ENCODE results near the gene BMPER.
A peak's percentile ranks its signal among the peaks of the same experiment; 100 is the strongest.

BMPER gene

GRCh38 chr7:33888166-33888565 is 17.2 kb upstream of the BMPER start:
- DNase-seq (ENCODE audit: low read depth), result no peak

DNA sequence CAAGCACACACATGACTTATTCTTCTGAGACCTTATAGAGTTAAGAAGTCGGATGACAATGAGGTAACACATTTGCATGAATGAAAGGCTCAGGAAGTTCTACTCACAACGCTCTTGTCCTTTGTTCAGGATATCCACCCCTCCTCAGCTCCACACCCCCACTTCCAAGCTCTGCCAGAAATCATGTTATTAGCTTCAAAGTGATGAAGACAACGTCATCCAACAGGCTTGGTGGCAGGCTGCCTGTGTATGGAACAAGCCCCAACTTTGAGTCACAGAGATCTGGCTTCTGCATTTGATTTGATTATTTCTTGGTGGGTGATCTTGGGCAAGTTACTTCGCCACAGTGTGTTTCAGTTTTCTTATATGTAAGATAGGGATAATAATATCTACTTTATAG is 12.4 kb upstream of the BMPER start:
- DNase-seq (ENCODE audit: low read depth), result no peak

DNA sequence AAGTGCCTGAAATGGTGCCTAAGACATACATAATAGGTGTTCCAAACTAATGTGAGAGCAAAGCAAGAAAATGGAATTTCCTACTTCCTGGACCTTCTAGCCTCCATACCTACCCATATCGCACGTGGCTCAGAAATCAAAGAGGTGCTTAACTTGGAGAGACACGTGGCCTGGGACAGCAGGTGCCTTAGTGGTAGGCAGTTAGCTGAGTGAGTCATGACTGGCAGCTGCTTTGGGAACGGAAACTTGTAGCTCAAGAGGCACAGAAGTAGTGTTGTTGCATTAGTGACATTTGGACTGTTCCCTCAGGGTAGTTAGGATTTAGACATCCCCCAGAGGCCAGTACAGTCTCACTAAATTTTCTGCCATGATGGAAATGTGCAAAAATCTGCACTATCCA is 12.0 kb upstream of the BMPER start:
- no peak for DNase-seq (ENCODE audit: low read depth)

GRCh38 chr7:33895025-33895804 is 10.1 kb upstream of the BMPER start:
- DNase-seq (ENCODE audit: low read depth), result peak; percentile 37

- DNase-seq (ENCODE audit: low read depth), result no peak
Measured at GRCh38 chr7:33900501-33900900, 4.8 kb upstream of the BMPER start.

DNA sequence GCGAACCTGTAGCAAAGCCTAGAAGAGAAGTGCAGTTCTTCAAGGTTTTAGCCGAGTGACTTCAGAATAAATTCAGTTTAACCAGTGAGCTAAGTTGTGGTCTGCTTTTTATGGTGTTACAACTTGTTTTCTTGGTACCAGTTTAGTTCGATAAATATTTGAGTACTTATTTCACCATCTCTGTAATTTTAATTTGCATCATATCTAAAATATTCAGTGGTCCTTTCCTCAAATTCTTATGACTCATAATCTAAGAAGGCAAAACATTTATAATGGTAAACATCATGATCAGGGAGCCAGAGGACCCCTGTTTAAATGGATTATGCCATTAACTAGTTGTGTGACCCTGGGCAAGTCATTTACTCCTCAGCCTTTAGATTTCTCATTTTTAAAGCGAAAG is 4.1 kb upstream of the BMPER start:
- no peak for DNase-seq (ENCODE audit: low read depth)

DNA sequence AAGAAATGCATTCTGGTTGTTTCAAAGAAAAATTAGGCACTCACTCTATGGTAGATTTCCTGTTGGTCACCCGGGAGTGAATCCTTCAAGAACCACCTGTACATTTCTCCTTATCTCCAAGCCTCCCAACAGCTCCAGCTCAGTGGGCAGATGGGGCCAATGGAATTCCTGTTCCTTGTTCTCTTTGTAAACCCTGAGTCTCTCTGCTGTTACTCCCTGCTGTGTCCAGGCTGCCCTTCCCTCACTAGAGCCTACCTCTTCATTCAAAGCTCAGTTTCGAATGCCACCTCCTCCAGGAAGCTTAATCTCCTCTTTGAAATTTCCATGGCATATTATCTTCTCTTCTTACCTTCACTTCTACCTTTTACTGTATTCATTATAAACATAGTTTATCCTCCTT is 3.5 kb upstream of the BMPER start:
- DNase-seq (ENCODE audit: low read depth), result no peak

DNA sequence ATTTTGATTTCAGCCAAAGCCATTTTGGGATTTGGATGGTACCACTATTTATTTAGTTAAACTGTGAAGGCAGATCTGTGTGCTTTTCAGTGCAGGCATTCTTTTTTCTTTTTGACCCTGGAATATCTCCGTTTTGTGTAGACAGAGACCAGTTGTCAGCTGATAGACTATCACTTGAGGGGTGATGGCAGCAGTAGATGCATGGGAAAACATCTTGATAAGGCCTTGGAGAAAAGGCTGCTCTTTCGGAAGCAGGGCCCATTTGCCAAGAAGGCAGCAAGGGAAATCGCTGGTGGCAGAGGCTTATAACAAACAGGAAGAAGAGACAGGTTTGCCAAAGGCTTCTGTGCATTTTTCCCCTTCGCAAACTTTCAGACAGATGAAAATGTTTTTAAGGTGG is 2.6 kb upstream of the BMPER start:
- DNase-seq (ENCODE audit: low read depth), result no peak

DNA sequence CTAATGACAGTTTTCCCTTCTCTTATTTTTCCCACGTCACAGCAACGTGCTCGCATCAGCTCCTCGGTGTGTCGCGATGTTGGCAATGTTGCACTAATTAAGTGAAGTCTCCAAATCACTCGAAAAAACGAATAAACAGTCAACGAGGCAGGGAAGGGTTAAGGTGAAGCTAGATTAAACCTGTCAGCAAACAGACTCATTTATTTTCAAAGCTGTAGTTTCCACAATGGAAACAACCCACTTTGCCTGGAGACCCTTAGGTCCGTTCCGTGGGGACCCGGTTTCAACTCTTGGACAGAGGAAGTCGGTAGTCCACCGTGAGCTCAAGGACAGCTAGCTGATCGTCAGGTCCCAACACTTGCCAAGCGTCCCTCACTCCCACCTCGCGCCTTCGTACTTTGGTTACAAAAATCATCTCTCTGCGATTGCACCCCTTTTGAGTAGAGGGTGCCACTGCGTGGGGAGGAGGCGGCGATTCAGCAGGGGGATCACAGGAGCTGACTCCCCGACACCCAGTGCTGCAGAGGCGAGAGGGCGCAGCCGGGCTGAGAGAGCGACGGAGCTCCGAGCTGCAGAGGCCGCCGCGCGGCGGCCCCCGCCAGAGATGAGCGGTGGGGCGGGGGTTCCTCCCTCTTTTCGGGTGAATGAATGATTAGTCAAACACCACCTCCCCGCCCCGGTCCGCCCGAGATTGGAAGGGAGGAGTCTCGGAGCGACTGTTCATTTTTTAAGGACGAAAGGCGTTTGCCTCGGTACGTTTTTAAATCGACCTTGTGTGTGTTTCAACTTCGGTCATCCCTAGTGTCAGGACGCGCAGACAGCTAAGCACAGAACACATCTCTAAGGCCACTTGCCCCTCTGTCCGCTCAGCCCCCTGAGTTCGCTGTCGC is 1.3 kb upstream of the BMPER start:
- no peak for DNase-seq (ENCODE audit: low read depth)

DNA sequence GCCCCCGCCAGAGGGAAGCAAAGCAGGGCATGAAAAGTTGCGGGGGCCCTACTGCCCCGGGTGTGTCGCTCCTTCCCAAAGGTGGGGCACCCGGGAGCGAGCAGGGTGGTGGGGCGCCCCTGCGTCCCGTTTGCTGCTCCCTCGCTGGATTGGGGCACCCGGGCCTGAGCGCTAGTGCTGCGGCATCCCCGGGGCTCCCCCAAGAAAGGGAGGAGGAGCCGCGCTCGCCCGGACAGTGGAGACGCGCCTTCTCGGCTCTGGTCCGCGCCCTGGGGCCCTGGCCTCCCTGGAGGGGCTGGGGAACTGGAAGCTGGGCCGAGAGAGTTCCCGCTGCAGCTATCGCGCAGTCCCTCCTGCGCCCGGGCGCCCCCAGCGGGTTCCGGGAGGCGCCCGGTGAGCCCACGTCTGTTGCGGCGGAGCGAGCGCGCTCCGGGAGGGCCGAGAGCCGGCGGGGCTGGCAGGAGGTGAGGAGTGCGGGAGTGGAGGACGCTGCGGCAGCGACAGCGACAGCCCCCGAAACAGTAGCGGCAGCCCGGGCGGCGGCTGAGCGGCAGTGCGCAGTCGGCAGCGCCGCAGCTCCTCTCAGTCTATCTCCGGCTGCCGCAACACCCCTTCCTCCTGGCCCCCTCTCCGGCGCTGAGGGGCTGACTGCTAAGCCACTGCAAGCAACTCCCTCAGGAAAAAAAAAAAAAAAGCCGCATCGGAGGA is 504 bp upstream of the BMPER start:
- DNase-seq (ENCODE audit: low read depth), result no peak

DNA sequence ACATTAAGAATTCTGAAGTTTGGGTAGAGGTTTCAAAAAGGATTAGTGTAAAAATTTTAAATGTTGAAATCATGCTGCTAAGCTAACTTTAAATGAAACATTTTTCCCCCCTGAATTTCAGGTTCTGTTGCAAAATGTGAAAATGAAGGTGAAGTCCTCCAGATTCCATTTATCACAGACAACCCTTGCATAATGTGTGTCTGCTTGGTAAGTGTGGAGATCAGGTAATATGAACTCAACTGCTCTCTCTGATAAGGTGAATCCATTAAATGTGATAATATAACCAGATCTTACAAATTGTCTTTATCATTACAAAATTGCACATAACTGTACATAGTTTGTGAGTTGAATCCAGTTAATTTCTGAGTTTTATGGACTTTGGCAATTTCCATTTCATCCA is 1.4 kb downstream of the BMPER start:
- no peak for DNase-seq (ENCODE audit: low read depth)

- DNase-seq (ENCODE audit: low read depth), result no peak
Measured at GRCh38 chr7:33907625-33908024, 2.3 kb downstream of the BMPER start.

- DNase-seq (ENCODE audit: low read depth), result no peak
Measured at GRCh38 chr7:33909318-33909717, 4.0 kb downstream of the BMPER start.

DNA sequence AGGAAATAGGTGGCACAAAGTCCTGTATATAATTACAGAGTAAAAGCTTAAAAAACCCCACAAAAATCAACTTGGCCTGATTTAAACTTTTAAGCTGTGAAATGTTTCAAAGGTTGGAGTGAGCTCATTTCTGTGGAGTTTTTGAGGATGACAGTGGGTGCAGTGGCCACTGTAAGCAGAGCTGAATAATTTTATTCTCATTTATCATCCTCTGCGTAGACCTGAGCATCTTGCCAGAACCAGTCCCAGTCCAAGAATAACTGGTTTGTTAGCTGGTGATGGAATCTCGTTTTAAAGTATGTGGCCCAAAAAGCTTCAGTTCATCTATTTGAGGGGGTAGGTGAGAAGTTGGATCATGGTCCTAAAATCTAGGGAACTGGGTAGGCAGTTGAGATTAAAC is 4.4 kb downstream of the BMPER start:
- DNase-seq (ENCODE audit: low read depth), result no peak

- DNase-seq (ENCODE audit: low read depth), result no peak
Measured at GRCh38 chr7:33910756-33911155, 5.4 kb downstream of the BMPER start.

DNA sequence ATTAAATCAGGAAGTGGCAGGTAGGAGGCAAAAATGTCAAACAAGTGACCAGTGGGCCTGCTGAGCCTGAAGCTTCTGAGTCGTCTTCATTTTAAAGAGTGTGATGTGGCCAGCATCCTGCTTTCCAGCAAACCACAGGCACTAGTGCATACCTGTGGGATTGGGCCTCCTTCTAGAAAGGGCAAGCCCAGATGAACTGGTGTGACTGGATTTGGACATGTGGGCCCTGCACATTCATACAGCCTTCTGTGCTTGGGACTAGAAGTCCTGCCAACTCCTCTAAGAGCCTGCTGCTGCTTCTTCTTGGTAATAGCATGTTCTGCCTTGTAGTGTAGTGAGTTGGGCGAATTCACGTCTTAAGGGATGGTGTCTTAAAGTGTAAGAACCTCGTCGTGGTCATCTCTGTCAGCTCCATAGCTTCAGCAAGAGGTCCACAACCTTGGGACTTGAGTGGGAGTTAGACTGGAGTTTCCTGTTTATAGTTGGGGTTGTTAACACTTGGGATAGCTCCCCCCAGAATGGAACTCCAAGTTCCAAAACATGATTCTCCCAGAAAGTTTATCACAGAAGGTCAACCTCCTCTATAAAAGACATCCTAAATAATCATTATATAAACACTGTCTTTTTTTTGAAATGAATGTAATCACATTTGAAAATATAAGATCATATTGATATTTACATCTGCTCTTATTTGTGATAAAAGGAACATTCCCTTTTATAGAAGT is 11.2 kb downstream of the BMPER start:
- no peak for DNase-seq (ENCODE audit: low read depth)

GRCh38 chr7:33917661-33918060 is 12.3 kb downstream of the BMPER start:
- DNase-seq (ENCODE audit: low read depth), result no peak

- no peak for DNase-seq (ENCODE audit: low read depth)
Measured at GRCh38 chr7:33918438-33919143, 13.3 kb downstream of the BMPER start.

- DNase-seq (ENCODE audit: low read depth), result no peak
Measured at GRCh38 chr7:33919449-33919848, 14.1 kb downstream of the BMPER start.

- no peak for DNase-seq (ENCODE audit: low read depth)
Measured at GRCh38 chr7:33921216-33921938, 16.0 kb downstream of the BMPER start.

GRCh38 chr7:33922820-33923219 is 17.5 kb downstream of the BMPER start:
- no peak for DNase-seq (ENCODE audit: low read depth)

All from activated gamma-delta T cell treated with anti-CD3 and anti-CD28 coated beads, Interleukin-2, amount 50 U/mL, for 16 hours (primary cell).